MM.1S (cell line): Measurements from ENCODE around the gene MARCO.

ENCODE experiments used
- EZH2 ChIP-seq: fragments of 300-600 bp; sonication (generic); optimal IDR thresholded peaks from 2 replicates; pipeline ENCODE3; 2017; ENCODE audit warnings: low read depth, mild to moderate bottlenecking, antibody characterized with exemption, low read length, mixed read lengths
- EZH2phosphoT487 ChIP-seq: fragments of 300-600 bp; sonication (generic); IDR thresholded peaks from 2 replicates; pipeline ENCODE4 v1.6.1; 2018; ENCODE audit warnings: antibody characterized with exemption, low read length
- TF ChIP-seq, protein P1 (sequence below): fragments of 300-600 bp; sonication (generic); IDR thresholded peaks from 2 replicates; pipeline ENCODE4 v1.5.1; 2016; ENCODE audit warnings: antibody characterized with exemption, low read length, mixed read lengths

DNA sequence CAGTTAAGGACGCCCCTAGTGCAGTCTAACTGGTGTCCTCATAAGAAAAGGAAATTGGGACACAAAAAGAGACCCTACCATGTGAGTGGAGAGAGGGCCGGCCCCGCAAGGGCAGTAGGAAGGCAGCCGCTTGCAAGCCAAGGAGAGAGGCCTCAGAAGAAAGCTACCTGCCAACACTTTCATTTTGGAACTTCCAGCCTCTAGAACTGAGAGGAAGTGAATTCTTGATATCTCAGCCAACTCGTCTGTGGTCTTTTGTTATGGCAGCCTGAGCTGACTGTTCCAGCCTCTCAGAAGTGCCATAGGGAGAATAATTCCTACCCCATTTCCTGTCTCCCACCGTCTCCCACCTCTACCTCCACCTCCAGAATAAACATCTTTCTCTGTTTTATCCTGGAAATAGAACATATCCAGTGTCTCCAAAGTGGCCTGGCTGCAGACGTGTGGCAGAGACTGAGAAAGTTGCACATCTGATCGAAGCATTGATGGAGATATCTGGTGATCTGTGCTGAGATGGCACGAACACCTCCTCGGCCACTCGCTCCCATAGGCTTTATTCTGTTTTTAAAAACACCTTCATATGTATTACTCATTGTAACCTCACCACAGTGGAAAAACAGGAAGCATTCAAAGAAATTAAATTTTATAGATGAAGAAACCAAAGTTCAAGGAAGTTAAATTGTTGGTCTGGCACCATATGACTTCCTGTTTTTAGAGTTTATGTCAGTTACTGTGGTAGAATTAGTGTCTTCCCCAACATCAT lies 39.5 kb upstream of the MARCO start:
- TF ChIP-seq, protein P1, sequence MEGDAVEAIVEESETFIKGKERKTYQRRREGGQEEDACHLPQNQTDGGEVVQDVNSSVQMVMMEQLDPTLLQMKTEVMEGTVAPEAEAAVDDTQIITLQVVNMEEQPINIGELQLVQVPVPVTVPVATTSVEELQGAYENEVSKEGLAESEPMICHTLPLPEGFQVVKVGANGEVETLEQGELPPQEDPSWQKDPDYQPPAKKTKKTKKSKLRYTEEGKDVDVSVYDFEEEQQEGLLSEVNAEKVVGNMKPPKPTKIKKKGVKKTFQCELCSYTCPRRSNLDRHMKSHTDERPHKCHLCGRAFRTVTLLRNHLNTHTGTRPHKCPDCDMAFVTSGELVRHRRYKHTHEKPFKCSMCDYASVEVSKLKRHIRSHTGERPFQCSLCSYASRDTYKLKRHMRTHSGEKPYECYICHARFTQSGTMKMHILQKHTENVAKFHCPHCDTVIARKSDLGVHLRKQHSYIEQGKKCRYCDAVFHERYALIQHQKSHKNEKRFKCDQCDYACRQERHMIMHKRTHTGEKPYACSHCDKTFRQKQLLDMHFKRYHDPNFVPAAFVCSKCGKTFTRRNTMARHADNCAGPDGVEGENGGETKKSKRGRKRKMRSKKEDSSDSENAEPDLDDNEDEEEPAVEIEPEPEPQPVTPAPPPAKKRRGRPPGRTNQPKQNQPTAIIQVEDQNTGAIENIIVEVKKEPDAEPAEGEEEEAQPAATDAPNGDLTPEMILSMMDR: no peak
- TF ChIP-seq EZH2phosphoT487 (no peak), EZH2 (no peak)
